Stimulated activated CD8-positive, alpha-beta memory T cell treated with anti-CD3 and anti-CD28 coated beads, Interleukin-4, amount 100 ng/mL, for 24 hours (primary cell): ENCODE measurements around the gene LRP3.
"Not testable (repeated sequence)": the region's sequence is repeated elsewhere in the genome, so short reads cannot be mapped to it uniquely, and the experiment has no call there.

Experiments used
- DNase-seq: peaks from one replicate; pipeline ENCODE4 v3.0.0-alpha.2; 2020; ENCODE audit warnings: low read depth

The LRP3 gene

DNA sequence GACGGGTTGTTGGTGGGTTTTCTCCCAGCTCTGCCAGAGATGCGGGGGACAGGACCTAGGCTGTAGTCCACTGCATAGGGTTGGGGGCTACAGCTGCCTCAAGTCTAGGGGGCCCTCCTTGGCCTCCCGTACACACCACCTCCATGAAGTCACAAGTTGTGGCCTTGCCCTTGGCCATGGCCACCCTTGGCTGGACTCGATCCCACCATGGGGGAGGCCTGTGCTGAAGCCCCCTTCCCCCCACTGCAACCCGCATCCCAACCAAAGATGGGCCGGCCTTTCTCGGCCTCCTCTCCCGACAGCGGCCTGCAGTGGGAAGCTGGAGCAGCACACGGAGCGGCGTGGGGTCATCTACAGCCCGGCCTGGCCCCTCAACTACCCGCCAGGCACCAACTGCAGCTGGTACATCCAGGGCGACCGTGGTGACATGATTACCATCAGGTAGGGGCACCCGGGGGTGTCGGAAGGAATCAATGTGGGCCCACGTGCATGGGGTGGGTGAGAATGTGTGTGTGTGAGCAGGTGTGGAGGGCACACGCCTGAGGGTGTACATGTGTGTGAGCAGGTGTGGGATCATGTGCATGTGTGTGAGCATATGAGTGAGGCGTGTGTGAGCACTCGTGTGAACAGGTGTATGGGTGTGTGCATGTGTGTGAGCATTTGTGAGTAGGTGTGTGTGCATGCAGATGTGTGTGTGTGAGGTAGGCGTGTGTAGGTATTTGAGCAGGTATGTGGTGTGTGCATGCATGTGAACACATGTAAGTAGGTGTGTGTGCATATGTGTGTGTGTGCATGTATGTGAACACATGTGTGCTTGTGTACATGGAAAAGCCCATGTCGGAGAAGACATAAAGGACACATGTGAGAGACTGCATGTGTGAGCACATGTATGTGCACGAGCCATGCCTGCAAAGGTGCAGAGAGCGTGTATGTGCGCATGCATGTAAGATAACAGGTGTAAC, 8.7 kb downstream of the LRP3 start:
- no peak for DNase-seq

DNA sequence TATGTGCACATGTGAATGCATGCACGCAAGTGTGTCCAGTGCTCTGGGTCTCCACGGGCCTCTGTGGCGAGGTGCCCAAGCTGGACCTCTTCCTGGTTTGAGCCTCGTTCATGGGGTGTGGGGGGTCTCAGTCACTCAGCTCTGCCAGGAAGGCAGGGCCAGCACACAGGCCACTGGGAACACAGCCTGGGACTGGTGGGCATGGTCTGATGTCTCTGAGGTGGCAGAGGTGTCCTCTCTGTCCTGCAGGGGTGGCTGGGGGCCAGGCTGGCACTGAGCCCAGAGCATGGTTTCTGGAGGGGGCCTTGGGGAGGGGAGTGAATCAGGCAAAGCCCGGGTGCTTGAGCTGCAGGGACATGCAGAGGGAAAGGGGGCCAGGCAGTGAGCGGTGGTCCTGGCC, 9.4 kb downstream of the LRP3 start:
- DNase-seq: no peak

DNA sequence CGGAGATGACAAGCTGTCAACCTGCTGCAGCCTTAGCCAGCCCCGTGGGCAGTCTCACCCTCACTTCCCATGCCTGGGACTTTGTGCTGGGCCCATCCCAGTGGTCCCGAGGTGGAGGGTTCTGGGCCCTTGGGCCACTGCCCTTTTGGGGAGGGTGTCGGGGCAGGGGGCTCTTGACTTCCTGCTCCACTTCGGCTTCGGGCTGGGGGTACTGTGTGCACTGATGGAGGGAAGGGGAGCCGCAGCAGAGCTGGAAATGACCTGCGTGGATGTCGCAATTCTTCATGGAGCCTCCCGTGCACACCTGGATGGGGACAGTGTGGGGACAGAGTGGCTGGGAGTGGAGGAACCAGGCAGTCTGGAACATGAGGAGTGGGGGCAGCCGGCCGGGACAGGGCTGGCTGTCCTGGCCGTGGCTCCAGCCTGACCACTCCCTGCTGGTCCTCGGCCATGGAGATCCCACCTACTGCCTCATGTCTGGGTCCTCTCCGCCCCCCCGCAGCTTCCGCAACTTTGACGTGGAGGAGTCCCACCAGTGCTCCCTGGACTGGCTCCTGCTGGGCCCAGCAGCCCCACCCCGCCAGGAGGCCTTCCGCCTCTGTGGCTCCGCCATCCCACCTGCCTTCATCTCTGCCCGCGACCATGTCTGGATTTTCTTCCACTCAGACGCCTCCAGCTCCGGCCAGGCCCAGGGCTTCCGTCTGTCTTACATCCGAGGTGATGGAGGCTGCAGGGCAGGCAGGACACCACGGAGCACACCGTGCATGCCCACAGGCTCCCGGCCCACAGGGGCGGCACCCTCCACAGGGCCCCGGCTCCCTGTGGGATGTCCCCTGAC, 10.2 kb downstream of the LRP3 start:
- DNase-seq: no peak

DNA sequence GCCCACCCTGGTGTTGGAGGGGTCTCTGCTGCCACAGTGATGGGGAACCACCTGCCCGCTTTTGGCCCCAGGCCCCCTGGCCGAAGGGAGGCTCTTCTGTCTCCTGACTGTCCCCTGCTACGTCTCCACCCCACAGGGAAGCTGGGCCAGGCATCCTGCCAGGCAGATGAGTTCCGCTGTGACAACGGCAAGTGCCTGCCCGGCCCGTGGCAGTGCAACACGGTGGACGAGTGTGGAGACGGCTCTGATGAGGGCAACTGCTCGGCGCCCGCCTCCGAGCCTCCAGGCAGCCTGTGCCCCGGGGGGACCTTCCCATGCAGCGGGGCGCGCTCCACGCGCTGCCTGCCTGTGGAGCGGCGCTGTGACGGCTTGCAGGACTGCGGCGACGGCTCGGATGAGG, 11.0 kb downstream of the LRP3 start:
- no peak for DNase-seq

DNA sequence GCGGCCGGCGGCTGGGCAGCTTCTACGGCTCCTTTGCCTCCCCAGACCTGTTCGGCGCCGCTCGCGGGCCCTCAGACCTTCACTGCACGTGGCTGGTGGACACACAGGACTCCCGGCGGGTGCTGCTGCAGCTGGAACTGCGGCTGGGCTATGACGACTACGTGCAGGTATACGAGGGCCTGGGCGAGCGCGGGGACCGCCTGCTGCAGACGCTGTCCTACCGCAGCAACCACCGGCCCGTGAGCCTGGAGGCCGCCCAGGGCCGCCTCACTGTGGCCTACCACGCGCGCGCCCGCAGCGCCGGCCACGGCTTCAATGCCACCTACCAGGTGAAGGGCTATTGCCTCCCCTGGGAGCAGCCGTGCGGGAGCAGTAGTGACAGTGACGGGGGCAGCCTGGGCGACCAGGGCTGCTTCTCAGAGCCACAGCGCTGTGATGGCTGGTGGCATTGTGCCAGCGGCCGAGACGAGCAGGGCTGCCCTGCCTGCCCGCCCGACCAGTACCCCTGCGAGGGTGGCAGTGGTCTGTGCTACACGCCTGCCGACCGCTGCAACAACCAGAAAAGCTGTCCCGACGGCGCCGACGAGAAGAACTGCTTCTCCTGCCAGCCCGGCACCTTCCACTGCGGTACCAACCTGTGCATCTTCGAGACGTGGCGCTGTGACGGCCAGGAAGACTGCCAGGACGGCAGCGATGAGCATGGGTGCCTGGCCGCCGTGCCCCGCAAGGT, 11.6 kb downstream of the LRP3 start:
- no peak for DNase-seq

DNA sequence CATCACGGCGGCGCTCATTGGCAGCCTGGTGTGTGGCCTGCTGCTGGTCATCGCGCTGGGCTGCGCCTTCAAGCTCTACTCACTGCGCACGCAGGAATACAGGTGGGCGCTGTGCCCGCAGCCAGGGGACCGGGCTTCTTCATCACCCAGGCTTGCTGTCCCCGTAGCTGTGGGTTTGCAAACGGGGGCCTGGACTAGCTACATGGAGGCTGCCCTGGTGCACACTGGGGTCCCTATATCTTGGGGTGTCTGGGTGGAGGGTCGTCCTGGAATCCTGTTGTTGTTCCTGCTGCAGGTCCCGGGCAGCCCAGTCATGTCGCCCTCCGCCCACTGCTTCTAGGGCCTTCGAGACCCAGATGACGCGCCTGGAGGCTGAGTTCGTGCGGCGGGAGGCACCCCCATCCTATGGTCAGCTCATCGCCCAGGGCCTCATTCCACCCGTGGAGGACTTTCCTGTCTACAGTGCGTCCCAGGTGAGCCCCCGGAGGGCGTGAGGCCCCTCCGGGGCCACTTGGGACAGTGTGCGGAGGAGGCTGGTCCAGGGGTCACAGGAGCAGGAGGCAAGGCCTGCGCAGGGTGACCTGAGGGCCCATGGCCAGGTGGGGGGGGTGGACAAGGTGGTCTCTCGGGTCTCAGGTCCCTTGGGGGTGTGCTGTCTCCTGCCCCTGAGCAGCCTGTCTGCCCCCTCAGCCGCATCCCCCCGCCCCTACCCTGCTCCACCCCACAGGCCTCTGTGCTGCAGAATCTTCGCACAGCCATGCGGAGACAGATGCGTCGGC, 12.3 kb downstream of the LRP3 start:
- DNase-seq: no peak

DNA sequence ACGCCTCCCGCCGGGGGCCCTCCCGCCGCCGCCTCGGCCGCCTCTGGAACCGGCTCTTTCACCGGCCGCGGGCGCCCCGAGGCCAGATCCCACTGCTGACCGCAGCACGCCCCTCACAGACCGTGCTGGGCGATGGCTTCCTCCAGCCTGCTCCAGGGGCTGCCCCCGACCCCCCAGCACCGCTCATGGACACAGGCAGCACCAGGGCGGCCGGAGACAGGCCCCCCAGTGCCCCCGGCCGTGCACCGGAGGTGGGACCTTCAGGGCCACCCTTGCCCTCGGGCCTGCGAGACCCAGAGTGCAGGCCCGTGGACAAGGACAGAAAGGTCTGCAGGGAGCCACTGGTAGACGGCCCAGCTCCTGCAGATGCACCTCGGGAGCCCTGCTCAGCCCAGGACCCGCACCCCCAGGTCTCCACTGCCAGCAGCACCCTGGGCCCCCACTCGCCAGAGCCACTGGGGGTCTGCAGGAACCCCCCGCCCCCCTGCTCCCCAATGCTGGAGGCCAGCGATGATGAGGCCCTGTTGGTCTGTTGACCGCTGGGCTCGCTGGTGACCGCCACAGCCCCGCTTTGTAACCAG, 13.0 kb downstream of the LRP3 start:
- DNase-seq: no peak

DNA sequence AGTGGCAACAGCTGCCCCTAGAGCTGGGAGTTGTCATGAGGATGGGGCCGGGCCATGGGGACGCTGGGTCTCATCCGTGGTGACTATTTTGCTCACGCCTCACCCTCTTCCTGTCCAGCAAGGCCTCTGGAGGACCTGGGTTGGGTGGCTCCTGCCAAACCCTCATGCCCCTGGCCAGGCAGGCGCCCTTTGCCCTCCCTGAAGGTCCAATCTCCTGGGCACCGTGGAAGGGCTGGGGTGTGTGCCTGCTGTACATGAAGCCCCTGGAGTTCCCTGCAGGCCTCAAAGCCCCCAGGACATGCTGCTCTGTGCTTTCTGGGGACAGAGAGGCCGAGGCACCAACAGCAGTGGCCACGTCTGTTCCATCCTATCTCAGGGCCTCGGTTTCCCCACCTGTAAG, 13.8 kb downstream of the LRP3 start:
- DNase-seq: no peak

DNA sequence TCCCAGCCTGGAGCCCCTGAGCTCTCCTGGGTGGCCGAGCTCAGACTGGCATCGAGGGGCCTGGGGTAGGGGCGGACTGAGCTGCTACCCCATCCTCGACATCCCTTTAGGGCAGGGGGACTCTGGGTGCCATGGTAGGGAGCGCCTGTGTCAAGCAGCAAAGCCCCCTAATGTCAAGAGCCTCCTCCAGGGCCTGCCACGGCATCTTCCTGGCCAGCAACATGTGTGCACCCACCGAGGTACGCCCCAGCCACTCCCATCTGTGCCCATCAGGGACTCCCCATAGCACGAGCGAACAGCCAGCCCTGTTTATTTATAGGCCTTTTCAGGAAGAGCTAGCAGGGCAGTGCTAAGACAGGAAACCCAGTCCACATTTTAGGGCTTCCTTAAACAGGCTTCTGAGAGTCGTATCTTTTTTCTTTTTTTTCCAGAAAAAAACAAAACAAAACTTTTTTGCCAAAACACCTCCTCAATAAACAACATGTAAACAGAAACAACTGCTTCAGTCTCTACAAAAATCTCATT, 14.3 kb downstream of the LRP3 start:
- DNase-seq: no peak

DNA sequence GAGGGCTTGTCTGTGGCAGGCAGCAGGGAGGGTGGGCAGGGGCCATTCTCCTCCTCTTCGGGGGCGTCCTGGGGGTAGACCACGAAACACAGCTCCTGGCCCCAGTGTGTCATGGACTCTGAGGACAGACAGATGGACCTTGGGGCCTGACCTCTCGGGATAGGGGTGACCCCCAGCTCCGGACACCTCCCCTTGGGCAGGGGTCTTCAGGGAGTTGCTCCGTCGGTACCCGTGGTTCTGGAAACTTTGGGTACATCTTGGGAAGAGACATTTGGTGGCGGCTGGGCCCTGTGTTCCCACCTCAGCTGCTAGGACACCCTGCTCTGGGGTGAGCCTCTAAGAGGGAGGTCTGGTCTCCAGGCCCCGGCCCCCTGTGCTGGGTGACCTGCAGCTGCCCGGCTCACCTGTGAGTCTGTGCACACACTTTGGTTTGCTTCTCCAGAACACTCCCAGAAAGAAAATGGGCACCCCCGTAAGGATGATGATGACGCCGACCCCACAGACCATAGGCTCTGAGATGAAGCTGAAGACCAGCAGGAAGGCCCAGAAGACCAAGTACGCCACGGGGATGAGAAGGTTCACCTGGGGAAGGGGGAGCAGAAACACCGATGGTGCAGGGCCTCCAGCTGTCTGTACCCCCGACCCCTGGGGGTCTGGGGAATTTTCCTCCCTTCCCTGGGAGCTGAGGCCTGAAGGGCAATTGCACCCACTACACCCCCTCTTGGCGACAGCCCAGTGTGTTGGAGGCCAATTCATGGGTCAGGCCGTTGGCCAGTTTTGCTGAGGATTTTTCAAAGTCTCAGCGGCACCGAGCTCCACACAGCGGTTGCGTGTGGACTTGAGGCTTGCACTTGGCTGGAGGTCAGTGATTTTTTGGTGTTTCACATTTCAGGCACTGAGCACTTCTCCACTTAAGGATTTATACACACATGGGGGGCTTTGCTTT, 15.0 kb downstream of the LRP3 start:
- DNase-seq: no peak

DNA sequence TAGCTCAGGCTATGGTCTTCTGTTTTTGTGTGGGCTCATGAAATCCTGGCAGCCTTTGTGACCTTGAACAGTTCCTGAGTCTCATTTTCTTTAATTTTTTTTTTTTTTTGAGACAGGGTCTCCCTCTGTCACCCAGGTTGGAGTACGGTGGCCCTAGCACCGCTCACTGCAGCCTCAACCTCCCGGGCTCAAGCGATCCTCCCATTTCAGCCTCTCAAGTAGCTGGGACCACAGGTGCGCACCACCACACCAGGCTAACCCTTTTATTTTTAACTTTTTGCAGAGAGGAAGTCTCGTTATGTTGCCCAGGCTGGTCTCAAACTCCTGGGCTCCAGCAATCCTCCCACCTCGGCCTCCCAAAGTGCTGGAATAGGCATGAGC, 15.7 kb downstream of the LRP3 start:
- DNase-seq: not testable (repeated sequence)

DNA sequence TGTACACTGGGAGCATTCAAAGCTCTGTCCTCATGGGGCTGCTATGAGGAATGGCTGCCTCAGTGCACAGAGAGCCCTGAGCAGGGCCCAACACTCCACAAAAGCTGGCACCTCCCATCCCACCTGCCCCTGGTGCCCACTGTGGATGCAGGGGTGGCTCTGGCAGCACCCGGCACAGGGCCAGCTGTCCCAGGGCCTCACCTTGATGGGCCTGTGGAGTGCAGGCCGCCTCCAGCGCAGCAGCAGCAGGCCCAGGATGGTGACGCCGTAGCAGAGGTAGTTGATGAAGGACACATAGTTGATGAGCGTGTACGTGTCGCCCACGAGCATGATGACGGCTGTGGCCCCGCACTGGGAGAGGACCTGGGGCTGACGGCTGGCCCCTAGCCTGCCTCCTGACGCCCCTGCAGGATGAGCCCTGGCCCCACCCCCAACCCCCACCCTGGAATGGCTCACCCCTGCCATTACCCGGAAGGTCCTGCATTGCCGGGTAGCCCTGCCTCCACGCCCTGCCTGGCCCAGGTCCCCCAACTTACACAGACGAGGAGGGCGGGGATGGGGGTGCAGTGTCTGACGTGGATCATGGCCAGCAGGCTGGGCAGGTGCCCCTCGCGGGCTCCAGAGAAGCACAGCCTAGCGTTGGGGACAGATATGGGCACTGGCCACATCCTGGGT, 16.3 kb downstream of the LRP3 start:
- DNase-seq: no peak

DNA sequence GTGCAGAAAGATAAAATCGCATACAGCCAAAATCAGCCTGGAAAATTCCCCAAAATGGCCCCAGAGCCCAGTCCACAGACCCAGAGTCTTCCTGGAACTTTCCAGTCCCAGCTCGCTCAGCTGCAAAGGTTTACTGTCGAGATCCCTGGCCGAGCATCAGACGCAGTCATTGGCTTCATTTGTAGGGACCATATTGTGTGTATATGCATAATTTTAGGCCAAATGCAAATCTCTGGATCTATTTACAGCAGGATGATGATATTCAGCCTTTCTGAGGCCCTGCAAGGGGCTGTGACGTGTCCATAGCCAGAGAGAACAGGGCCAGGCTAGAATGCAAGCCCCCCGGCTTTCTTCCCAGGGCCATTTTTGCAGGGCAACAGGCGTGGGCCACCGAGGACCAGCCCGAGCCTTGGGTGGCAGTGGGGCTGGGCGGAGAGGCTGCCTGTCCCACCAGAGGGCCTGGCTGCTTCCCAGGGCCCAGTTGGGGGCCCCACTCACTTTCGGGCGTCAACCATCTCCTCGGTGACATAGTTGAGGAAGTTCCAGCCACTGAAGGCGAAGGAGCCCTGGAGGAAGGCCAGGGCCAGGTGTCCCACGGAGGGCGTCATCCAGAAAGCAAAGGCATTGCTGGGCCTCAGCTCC, 17.8 kb downstream of the LRP3 start:
- DNase-seq: no peak

DNA sequence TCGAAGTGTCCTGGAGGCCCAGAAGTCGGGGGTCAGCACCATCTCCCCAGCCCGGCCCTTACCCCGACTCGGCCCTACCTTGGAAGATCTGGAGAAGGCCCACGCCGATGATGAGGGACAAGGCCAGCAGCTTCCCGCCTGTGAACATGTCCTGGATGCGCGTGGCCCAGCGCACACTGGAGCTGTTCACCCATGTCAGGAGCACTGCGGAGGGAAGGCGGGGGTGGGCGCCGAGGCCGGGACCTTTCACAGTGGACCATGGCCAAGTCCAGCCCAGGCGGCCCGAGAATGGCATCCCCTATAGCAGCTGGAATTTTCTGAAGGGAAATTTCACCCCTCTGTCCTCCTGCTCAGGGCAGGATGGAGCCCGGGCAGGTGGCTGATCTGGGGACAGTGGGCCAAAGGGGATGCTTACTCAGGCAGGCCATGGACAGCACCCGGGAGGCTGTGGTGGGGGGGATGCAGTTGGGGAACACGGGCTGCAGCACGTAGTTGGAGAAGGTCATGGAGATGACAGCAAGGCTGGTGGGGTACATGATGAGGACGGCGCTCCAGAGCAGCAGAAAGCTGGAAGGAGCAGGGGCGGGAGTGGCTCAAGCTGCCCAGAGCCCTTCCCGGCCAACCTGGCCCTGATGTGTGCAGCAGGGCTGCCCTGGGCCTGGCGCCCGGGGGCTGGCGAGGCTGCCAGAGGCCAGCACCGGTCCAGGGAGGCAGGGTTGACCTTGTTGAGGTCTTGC, 18.5 kb downstream of the LRP3 start:
- DNase-seq: no peak

DNA sequence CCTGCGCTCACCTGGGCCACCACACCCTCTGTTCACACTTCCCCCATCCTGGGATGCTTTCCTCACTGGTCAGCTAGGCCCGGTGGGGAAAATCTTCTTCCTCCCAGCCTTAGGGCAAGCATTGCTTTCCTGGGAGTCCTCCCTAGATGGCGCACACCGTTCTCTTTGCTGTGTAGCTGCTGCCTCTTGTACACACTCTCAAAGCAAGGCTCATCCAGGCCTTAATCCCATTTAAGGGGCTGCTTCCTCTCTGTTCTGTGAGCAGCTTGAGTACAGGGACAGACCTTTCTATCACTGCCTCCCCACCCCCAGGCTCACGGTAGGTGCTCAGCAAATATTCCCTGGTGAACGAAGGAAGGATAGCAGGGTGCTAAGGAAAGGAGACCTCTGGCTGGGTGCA, 20.5 kb downstream of the LRP3 start:
- no peak for DNase-seq

DNA sequence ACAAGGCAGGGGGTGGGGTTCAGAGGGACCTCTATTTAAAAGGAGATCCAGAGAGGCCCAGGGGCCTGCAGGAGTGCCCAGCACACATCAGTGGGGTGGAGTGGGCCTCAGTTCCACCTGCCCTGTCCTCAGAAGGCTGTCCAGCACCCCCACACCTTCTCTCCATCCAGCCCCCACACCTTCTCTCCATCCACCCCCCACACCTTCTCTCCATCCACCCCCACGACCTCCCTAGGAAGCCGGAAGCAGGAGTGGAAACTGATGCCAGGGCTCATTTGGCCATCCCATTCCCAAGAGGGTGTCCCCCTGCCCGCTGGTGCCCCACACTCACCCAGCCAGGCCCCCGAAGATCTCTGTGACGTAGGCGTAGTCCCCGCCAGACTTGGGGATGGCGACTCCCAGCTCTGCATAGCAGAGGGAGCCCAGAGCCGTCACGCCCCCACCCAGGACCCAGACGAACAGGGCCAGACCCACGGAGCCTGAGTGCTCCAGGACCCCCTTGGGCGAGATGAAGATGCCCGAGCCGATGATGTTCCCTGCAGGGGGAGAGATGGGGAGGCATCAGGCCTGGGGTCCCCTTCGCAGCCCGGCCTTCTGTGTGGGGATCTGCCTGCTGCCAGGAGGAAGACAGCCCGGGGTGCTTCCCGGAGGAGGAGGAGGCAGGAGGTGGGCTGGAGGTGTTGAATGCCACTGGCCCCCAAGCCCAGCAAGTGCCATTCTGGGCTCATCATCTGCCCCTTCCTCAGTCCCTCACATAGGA, 21.5 kb downstream of the LRP3 start:
- DNase-seq: no peak

DNA sequence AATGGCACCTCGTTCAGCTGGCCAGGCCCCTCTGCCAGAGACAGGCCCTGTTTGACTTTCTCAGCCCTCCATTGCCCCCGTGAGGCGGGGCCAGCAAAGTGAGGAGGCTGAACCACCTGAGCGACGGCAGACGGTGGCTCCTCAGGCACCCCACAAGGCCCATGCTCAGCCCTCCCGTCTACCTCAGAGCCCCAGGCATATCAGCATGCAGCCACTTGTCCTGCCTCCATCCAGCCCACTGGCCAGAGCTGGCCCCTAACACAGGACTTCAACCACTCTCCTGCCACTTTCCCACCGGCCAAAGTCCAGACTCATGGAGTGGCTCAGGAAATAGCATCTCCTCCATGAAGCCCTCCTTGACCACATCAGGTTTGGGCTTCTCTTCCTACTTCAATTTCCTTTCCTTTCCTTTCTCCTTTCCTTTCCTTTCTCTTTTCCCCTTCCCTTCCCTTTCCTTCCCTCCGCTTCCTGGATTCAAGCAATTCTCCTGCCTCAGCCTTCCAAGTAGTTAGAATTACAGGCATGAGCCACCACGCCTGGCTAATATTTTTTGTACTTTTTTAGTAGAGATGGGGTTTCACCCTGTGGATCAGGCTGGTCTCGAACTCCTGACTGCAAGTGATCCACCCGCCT, 22.2 kb downstream of the LRP3 start:
- DNase-seq: no peak
